SIG-M5 treated with dmso at 0.1 percent for 504 hours (cell line): ENCODE results near the gene CPEB1.
A peak's percentile ranks its signal among the peaks of the same experiment; 100 is the strongest.
"Not testable (repeated sequence)": the region's sequence is repeated elsewhere in the genome, so short reads cannot be mapped to it uniquely, and the experiment has no call there.

Experiments
- DNase-seq: peaks from one replicate; lab custom pipeline; 2025; ENCODE audit not compliant: unreplicated experiment; lab: John Stamatoyannopoulos, UW

The CPEB1 gene

DNA sequence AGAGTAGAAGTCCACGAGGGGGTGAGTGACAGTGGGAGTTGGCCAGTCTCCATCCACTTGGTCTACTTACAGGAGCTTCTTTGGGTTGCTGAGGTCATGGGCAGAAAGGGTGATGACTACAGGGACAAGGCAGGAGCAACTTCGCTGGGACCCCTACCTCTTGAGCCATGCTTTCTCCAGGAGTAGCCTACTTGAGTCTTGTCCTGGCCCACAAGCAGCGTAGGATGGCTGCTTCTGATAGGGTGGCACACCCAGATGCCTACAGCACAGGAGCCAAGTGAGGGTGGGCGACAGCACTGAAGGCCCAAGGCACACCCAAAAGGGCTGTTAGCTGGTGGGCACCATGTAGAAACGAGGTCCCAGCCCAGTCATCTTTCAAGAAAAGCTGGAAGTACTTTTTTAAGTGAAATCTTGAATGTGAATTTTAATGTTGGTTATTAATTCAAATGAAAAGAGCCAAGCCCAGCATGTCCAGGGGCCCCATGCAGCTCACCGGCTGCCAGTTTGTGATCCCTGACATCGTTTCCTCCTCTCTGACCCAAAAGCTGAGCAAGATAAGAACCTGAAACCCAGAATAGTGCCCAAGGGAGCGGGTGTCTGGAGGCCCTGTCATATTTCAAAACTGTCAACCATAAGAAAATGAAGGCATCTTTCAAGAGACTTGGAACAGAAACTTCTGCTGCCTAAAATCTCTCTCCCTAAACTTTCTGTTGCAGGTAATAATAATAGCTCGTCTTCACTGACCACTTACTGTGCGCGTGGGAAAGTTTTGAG lies 2.2 kb upstream of the CPEB1 start:
- no peak for DNase-seq

DNA sequence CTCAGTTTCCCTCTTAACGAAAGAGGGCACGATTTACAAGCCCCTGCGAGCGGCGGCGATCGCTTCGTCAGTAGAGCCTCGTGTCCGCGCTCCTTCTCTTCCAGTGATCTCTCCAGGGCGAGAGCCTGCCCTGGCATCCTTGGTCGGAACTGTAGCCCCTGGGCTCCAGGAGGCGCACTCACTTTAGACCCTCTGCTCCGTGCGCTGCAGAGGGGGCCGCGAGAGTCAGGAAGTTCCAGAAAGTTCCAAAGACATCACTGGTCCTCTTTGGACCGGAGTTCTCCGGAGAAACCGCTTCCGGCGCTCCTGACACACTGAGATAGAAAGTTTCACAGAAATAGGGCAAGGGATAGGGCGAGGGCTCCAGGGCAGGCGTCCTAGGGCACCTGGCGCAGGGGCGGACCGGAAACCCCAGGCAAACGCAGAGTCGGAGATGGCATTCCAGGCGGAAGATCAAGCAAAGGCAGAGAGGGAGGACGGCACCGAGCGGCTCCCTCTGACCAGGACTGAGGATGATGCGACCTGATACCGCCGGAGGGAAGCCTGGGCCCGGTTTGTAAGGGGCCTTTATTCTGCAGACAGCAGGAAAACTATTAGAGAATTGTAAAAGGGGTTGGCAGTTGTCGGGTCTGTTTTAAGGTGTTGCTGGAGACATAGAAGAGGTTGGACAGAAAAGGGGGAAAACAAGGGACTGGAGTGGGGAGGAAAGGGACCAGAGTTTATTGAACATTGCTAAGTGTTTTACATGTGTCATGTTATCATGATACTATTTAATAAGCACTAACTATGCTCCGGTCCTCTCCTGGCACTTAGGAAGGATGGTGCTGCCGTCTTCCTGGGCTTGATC lies 1.3 kb upstream of the CPEB1 start:
- DNase-seq, result no peak

DNA sequence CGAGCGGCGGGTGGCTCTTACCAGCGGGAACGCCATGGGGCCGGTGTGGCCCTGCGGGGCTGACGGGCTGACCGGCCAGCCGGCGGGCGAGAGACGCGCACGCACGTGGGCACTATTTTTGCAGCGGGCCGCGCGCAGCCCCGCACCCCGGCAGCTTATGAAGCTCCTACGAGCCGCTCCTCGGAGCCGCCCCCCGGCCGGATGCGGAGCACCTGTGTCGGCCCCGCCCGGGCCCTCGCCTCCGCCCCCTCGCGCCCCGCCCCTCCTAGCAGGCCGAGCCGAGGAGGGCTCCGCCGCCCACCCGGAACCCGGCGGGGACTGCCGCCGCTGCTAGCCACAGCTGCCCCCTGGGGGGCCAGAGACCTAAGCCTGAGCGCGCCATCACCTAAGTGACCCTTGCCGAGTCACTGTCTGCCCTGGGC lies 683 bp upstream of the CPEB1 start:
- DNase-seq, result no peak

DNA sequence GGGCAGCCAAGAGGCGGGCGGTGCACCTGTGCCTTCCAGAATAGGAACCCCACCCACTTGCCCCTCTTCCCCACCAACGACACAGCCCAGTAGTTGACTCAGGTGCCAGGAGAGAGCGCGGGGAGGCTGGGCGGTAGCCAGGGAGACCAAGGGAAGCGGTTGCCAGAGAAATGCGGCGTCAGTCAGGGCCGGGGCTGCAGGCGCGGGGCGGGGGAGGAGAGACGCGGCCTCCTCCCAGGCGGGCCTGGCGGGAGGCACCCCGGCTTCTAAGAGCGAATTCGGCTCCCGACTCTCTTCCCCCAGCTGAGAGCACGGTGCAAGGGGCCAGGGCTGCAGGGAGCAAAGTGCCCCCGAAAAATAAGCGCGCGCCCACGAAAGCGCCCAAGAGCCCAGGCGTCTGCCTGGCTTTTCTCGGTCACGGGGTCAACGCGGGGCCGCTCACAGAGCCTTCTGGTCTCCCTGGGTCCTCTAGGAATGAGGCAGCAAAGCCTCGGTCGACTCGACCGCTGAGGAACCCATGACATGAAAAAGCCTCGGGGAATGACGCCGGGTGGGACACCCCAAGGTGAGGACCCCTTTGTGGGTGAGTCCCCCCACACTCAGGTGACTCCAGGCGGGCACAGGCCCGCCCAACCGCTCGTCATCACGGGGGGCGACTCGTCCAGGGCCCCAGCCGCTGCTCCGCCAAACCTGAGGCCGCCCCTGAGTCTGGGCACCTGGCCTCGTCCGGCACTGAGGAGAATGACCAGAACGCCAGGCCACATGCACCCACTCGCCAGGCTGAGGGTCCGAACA lies 716 bp downstream of the CPEB1 start:
- no peak for DNase-seq

DNA sequence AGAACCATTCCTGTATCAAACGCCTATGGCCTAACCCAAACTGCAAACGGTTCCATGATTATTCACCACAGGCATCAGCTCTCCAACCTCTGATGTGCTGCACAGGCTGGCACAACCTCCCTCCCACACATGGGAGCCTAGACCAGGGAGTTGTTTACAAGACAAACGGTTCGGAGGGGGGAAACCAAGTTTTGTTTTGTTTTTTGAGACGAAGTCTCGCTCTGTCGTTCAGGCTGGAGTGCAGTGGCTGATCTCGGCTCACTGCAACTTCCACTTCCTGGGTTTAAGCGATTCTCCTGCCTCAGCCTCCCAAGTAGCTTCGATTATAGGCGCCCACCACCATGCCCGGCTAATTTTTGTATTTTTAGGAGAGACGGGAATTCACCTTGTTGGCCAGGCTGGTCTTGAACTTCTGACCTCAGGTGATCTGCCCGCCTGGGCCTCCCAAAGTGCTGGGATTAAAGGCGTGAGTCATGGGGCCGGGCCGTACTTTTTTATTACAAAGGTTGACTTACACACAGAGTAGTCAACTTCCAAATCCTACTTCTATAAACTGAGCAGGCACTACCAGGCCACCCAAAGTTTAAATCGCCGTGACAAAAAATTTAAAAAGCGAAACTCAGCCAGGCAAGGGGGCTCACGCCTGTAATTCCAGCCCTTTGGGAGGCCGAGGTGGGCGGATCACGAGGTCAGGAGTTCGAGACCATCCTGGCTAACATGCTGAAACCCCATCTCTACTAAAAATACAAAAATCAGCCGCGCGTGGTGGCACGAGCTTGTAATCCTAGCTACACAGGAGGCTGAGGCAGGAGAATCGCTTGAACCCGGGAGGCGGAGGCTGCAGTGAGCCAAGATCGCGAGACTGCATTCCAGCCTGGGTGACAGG lies 2.0 kb downstream of the CPEB1 start:
- DNase-seq, result not testable (repeated sequence)

DNA sequence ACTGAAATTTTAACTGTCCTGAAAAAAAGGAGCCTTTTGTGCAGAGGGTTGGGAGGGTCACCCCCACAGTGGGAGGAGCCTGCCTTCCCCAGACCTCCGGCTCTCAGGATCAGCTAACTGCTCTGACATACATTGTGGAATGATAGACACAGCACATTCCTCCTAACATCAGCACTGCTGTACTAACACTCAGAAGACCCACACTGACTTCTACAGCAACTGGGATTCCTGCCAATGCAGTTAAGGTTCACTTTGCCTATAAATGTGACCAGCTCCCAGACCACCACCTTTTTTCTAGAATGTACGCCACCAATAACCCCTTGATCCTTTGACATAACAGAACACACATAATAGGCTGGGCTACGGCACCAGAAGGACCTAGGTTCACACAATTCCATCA lies 3.2 kb downstream of the CPEB1 start:
- no peak for DNase-seq

DNA sequence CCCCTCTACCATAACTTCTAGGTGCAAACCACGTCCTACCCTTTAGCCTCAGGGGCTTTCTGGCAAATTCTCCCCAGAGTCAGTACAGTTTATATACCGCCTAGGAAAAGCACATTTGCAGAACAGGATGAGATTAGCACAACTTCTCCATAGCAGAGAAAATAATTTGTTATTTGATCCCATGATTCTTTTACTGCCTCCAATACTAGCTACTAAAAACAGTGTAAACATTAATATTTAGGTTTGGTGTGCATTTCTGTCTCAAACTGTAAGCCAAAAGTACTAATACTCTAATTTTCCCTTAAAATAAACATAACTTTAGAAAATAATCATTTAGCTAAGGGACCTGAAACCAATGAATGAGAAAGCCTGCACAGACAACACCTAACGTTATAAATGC lies 4.5 kb downstream of the CPEB1 start:
- DNase-seq, result no peak

DNA sequence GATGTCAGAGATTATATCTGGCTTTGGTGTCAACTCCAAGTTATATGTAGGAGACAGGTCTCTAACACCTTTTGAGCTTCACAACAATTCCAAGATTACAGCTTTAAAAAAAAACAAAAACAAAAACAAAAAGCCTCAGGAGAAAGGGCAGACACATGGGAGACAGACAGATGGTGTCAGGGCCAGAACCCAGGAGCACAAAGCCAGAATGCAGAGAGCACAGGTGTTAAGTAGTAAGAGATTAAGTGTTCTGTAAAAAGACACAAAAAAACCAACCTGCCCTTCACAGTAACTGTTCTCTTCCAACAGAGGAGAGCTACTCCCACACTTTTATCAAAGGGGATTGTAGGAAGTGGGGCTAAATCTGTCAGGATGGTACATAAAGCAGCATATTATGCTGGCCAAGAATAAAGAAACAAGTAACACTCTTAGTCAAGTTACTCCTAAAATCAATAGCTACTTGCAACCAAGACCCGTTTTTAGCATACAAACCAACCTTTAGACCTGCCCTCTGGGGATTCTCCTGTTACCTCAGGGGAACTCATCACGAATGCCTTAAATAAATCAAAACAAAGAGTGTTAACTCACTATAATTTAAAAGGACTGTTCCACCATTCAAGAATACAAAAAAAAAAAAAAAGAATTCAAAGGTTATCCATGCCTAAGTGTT lies 5.9 kb downstream of the CPEB1 start:
- no peak for DNase-seq

DNA sequence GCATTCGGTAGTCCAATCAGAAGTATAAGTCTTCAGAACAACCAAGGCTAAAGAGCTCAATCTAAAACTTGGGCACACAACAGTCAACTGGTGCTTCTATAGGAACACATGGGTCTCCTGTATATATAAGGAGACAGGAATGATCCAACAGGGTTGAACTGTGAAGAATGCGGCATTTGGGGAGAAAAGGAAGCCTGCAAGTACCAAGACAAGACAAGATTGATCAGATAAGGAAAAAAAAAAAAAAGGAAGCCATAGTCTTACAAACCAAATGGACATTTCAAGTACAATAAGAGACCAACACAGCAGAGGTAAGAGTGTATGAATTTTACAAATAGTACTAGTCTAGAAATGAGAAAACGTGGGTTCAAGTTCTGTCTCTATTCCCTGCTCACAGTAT lies 6.5 kb downstream of the CPEB1 start:
- DNase-seq, result no peak

DNA sequence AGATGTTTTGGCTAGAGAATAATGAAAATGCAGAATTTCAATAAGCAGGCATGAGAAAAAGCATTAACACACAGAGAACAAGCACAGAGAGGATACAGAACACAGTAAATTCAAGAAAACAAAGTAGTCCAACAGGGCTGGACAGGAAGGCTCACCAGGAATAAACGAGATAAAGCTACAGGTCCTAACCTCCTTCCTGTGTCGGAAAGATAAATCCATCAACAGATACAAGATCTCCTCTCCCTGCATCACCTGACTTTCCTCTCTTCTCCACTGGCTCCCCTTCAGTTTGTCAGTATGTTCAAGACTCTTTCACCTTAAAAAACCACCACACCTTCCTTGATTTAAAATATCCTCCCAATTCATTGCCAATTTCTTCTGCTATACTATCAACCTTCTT lies 11.4 kb downstream of the CPEB1 start:
- no peak for DNase-seq

DNA sequence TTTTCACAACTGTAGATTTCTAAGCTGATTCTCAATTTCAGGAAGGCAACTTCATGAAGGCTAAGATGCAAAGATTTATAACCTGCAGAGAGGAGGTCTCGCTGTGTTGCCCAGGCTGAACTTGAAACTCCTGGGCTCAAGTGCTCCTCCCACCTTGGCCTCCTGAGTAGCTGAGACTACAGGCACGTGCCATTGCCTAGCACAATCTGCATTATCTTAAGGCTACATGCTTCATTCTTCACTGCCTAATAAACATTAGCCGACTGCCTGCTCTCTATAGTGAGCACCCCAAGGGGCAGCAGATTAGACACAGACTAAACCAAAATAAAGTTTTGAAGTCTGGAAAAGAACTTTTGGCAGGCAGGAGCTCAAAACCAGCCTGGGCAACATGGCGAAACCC lies 17.1 kb downstream of the CPEB1 start:
- DNase-seq, result no peak

DNA sequence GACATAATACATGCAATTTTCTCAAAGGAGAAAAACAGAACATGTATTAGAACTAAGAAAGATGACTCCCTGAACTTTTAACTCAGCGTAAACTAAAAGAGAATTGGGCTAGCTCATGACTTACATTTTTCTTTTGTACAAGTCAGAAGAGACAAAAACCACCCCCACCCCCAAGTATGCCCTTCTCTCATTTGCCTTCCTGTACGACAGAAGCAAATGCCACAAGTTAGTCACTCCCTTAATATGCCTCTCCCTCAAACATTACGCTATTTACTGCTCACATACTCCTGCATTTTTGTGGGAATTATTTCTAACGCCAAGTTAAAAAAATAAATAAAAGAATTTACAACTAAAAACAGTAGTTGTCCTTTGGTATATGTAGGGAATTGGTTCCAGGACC lies 22.0 kb downstream of the CPEB1 start:
- DNase-seq, result no peak

DNA sequence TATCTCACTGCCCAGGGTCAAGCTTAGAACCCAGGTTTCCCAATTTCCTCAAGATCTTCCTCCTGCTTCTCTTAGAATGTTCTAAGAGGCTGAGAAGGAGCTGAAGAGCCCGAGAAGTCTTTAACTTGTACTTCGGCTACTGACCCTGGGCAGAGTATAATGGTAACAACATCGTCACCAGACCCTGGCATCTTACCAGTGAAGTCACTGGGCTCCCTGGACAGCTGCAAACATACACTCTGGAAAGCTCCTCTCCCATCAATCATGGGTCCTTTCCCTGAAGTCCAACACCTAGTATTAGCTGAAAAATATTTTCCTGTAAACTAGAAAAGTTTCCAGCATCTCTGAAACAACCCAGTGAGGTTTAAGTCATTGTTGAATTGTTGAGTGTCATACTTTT lies 22.7 kb downstream of the CPEB1 start:
- DNase-seq, result no peak

DNA sequence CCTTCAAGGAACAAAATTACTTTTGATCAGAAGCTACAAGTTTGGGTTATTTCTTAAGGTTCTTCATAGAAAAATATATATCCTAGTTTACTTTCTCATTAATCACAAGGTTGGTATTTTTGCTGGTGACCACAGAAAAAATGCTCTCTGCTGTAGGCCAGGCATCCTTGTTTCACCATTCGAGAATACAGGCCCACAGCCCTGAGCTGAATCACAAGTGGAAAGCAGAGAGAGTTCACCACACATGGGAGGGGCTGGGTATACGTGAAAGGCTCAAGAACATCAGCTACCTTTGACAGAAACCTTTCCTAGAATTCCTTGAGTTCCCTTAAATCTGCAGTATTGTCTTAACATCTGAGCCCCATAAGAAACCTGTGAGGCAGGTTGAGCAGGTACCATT lies 23.2 kb downstream of the CPEB1 start:
- no peak for DNase-seq

DNA sequence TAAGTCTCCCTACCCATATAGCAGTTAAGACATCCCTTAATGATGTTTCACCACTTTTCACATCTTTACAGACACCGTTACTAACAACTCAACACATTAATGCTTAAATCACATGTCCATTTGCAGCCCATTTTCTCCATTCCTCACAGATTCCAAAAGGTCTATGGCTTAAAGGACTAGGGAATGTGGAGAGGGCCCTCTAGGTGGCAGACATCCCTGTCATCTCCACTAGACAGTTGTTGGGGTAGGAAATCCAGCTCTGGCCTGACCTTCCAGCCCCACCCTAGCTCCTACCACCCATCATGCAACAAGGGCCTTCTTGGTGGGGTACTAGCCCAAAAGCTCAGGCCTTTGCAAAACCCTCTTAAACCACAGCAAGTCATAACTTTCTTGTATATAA lies 25.2 kb downstream of the CPEB1 start:
- DNase-seq, result no peak

DNA sequence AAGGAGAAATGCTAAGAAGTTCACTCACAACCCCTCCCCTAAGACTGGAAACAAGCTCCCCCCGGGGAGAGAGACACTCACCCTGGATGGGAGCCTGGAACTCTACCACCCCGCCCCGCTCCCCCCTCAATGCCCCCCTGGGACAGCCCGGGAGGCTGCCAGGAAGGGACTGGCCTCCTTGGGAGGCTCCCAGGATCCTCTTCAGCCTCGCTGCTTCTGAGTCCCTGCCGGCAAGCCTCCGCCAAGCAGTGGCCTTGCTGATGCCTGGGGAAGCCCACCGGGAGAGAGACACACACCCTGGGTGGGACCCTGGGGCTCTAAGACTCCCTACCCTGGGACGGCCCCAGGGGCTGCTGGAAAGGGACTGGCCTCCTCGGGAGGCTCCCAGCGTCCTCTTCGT lies 33.4 kb downstream of the CPEB1 start:
- DNase-seq, result no peak

DNA sequence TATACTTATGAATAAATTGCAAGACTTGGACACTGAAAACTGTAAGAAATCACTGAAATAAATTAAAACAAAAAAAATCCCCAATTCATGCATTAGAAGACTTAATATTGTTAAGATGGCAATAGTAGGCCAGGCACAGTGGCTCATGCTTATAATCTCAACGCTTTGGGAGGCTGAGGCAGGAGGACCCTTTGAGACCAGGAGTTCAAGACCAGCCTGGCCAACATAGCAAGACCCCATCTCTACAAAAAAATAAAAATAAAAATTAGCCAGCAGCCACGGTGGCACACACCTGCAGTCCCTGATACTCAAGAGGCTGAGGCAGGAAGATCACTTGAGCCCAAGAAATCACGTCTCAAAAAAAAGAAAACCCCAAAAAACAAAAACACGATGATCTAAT lies 35.8 kb downstream of the CPEB1 start:
- DNase-seq, result no peak

DNA sequence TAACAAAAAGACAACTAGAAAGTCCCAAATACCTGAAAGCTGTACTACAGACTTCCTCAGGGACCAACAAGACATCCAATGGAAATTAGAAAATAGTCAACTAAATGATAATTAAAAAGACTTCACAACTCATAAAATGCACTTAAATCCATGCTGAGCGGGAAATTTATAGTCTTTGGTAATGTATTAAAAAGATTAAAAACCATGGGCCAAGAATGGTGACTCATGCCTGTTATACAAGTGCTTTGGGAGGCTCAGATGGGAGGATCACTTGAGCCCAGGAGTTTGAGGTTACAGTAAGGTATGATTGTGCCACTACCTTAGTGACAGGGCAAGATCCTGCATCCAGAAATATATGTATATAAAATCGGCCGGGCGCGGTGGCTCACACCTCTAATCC lies 45.0 kb downstream of the CPEB1 start:
- DNase-seq, result no peak

DNA sequence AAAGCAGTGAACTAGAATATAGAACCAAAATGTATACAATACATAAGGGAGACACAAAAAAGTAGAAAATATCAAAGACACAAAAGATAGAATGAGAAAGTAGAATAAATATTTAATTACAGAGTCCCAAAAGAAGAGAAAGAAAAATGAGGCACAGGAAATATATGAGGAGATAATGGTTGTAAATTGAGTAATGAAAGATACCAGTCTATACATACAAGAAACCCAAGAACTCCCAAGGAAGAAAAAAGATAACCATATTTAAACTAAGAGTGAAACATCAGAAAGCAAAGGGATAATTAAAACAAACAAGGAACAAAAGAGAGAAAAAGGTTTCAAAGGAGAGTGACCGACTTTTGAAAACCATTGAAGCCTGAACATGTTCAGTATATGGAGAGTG lies 47.3 kb downstream of the CPEB1 start:
- DNase-seq, result no peak

DNA sequence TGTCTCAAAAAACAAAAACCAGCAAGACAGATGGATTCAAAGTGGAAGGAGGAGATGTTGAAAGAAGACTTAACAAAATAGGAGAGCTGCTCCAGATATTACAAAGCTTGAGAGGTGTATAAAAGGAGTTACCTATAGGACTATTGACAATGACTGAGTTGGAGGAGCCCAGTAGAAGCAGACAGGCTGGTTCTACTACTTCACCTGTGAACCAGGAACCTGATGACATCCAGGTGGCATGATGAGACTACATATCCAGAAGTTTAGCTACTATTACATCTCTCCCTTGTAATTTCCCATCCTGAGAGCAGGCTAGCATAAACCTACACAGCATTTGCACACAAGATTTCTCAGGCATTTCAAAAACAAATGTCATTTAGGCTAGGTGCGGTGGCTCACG lies 49.3 kb downstream of the CPEB1 start:
- peak; percentile 58 for DNase-seq
